ENCODE data around the gene CPB2. TPM values are rescaled to one million over a fixed set of nuclear protein-coding genes. Genes with fewer than 3 reads are reported as not detected.

Gene CPB2
- total and polyA plus RNA-seq, 9 of the 15 experiments (the other 6 are each of a cell fraction or from before 2014, with no cell fraction given) = 0.03 to 0.16 (median 0.07) TPM; not detected in 6

DNA sequence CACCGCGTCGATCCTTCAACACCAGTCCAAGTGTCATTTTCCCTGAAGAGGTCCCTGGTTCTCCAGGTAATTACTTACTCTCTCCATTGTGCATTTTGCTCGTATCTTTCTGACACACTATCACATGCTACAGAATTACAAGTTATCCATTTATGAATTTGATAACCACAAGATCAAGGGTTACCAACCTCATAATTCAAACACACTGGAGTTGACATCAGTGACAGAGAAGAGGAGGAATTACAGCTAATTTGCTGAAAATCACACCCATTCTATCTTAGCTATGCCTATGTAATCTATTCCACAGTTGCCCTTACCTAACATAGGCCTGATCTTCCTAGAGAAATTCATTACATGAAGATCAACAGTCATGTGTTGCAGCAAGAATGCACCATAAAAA is 66.5 kb downstream of the CPB2 start:
- intact Hi-C loops (cut with micrococcal nuclease) = no loop called here
- 70% methylated on average over 3 of the region's 4 CpGs for WGBS (ENCODE audit: insufficient coverage, low coverage, missing lambda C conversion rate)

More for the DNA sequence above, 66.5 kb downstream of the CPB2 start:
- H2AFZ ChIP-seq (ENCODE audit: low read depth, low read length) = no peak overlapping the region
- H3K36me3 ChIP-seq (ENCODE audit: control insufficient read depth, insufficient read depth, low read length) = peaks cover 26% of the 10 kb centered on the region
- FAIRE-seq (no peak), ATAC-seq (no peak), DNase-seq (ENCODE audit: extremely low read depth in 1 of 4, low spot score in 3 of 4) (no peak)
- no peaks in the 10 kb centered on the region for H3K79me2 ChIP-seq (ENCODE audit: control insufficient read depth, insufficient read depth, low read length)
- no peak for TF ChIP-seq FOXK1 (CRISPR knock-in tag; IDR thresholded peaks at IDR 0.05; ENCODE audit: borderline replicate concordance)
- no peak for TF ChIP-seq GABPB2 (CRISPR knock-in tag; conservative IDR thresholded peaks at IDR 0.05)
- no peak for TF ChIP-seq TCFL5 (CRISPR knock-in tag; conservative IDR thresholded peaks at IDR 0.05)
- TF ChIP-seq, protein P1, sequence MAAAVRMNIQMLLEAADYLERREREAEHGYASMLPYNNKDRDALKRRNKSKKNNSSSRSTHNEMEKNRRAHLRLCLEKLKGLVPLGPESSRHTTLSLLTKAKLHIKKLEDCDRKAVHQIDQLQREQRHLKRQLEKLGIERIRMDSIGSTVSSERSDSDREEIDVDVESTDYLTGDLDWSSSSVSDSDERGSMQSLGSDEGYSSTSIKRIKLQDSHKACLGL (CRISPR knock-in tag; IDR thresholded peaks at IDR 0.05; ENCODE audit: borderline replicate concordance, poor library complexity, severe bottlenecking) = no peak
- no peak for TF ChIP-seq PURB (CRISPR knock-in tag; IDR thresholded peaks at IDR 0.05; ENCODE audit: low read depth)
- no peak for TF ChIP-seq ESRRA (IDR thresholded peaks at IDR 0.05; ENCODE audit: borderline replicate concordance, low read depth)
- TF ChIP-seq ZKSCAN3 (CRISPR knock-in tag; IDR thresholded peaks at IDR 0.05) = no peak
- TF ChIP-seq PTTG1 (tag; IDR thresholded peaks at IDR 0.05; ENCODE audit: low read depth) = no peak
- TF ChIP-seq HSF4 (CRISPR knock-in tag; IDR thresholded peaks at IDR 0.05; ENCODE audit: borderline replicate concordance) = no peak
- TF ChIP-seq, protein P2, sequence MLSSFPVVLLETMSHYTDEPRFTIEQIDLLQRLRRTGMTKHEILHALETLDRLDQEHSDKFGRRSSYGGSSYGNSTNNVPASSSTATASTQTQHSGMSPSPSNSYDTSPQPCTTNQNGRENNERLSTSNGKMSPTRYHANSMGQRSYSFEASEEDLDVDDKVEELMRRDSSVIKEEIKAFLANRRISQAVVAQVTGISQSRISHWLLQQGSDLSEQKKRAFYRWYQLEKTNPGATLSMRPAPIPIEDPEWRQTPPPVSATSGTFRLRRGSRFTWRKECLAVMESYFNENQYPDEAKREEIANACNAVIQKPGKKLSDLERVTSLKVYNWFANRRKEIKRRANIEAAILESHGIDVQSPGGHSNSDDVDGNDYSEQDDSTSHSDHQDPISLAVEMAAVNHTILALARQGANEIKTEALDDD (IDR thresholded peaks at IDR 0.05) = no peak
- TF ChIP-seq, protein P3, sequence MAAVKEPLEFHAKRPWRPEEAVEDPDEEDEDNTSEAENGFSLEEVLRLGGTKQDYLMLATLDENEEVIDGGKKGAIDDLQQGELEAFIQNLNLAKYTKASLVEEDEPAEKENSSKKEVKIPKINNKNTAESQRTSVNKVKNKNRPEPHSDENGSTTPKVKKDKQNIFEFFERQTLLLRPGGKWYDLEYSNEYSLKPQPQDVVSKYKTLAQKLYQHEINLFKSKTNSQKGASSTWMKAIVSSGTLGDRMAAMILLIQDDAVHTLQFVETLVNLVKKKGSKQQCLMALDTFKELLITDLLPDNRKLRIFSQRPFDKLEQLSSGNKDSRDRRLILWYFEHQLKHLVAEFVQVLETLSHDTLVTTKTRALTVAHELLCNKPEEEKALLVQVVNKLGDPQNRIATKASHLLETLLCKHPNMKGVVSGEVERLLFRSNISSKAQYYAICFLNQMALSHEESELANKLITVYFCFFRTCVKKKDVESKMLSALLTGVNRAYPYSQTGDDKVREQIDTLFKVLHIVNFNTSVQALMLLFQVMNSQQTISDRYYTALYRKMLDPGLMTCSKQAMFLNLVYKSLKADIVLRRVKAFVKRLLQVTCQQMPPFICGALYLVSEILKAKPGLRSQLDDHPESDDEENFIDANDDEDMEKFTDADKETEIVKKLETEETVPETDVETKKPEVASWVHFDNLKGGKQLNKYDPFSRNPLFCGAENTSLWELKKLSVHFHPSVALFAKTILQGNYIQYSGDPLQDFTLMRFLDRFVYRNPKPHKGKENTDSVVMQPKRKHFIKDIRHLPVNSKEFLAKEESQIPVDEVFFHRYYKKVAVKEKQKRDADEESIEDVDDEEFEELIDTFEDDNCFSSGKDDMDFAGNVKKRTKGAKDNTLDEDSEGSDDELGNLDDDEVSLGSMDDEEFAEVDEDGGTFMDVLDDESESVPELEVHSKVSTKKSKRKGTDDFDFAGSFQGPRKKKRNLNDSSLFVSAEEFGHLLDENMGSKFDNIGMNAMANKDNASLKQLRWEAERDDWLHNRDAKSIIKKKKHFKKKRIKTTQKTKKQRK (IDR thresholded peaks at IDR 0.05; ENCODE audit: borderline replicate concordance, low read depth, low read length) = no peak
- TF ChIP-seq CBX1 (IDR thresholded peaks at IDR 0.05; ENCODE audit: low read depth) = no peak
- no peak for TF ChIP-seq NR2C2 (CRISPR knock-in tag; IDR thresholded peaks at IDR 0.05)
- no peak for TF ChIP-seq NR2C2 (tag; IDR thresholded peaks at IDR 0.05)
- TF ChIP-seq DDX20 (tag; IDR thresholded peaks at IDR 0.05; ENCODE audit: low read depth) = no peak
- no peaks in the 10 kb centered on the region for H3K9me3 ChIP-seq (replicated peaks; ENCODE audit: control insufficient read depth, insufficient read depth, low read depth, low read length)
- POLR2A ChIA-PET = no interaction called here
- H3K9me1 ChIP-seq (ENCODE audit: control insufficient read depth, insufficient read depth, low read length) = no peaks in the 10 kb centered on the region
- CTCF ChIA-PET (ENCODE audit: low intra/inter-chr PET ratio) = no interaction called here
- H3K9ac ChIP-seq (ENCODE audit: insufficient read depth in 1 of 2, low read depth in 2 of 2, low read length in 2 of 2) = no peak overlapping the region
- no peaks in the 10 kb centered on the region for H3K4me1 ChIP-seq (replicated peaks in 1 of 2; ENCODE audit: control insufficient read depth in 2 of 2, insufficient read depth in 2 of 2, low read length in 2 of 2)
- H3K4me3 ChIP-seq = no peak overlapping the region
- no peaks in the 10 kb centered on the region for H3K27me3 ChIP-seq (ENCODE audit: control insufficient read depth in 2 of 2, insufficient read depth in 2 of 2, low read length in 2 of 2)
- in situ Hi-C loops (cut with MboI) = no loop called here
- no peak overlapping the region for H3K4me2 ChIP-seq (ENCODE audit: insufficient read depth, low read length)
- H3K27ac ChIP-seq (ENCODE audit: extremely low read depth, low read depth, low read length) = no peak overlapping the region
- no peaks in the 10 kb centered on the region for H4K20me1 ChIP-seq (replicated peaks; ENCODE audit: control insufficient read depth, insufficient read depth, low read length)
- no TSS peak for BruUV-seq (replicated peaks)
